SU-DHL-6 (cell line): ENCODE measurements around the gene GUCA2B.

Experiments used
- CTCF ChIP-seq: fragments of 200-600 bp; sonication (generic); IDR thresholded peaks from one replicate; pipeline ENCODE4 v1.5.1; 2017; ENCODE audit warnings: antibody characterized with exemption, mild to moderate bottlenecking, low read length, moderate library complexity; ENCODE audit not compliant: insufficient read depth, poor library complexity, severe bottlenecking
- EZH2phosphoT487 ChIP-seq: fragments of 200-600 bp; sonication (generic), shearing (Covaris generic); conservative IDR thresholded peaks from 2 replicates; pipeline ENCODE4 v1.6.1; 2018; ENCODE audit warnings: mild to moderate bottlenecking, antibody characterized with exemption, low read length, moderate library complexity, mixed read lengths

GRCh38 chr1:42168763-42169162 is 15.6 kb downstream of the GUCA2B start:
- no peak for TF ChIP-seq CTCF
- no peak for TF ChIP-seq EZH2phosphoT487
